IPS-15b (cell line): ENCODE results near the gene CP.

ENCODE experiments used
- H3K27me3 ChIP-seq: one replicate; pipeline ENCODE4 v1.6.1; 2013; ENCODE audit warnings: low read length; ENCODE audit not compliant: control insufficient read depth, insufficient read depth
- H3K36me3 ChIP-seq: one replicate; pipeline ENCODE4 v1.6.1; 2013; ENCODE audit warnings: low read length; ENCODE audit not compliant: control insufficient read depth, insufficient read depth
- H3K4me1 ChIP-seq: one replicate; pipeline ENCODE4 v1.6.1; 2013; ENCODE audit warnings: mild to moderate bottlenecking, low read length; ENCODE audit not compliant: control insufficient read depth, insufficient read depth
- H3K4me3 ChIP-seq: one replicate; pipeline ENCODE4 v1.5.1; 2013; ENCODE audit warnings: low read depth, low read length
- H3K9ac ChIP-seq: one replicate; pipeline ENCODE4 v1.6.1; 2013; ENCODE audit warnings: low read depth, mild to moderate bottlenecking, low read length
- H3K9me3 ChIP-seq: one replicate; pipeline ENCODE4 v1.6.1; 2013; ENCODE audit warnings: mild to moderate bottlenecking, low read length; ENCODE audit not compliant: control insufficient read depth, insufficient read depth

The CP gene

DNA sequence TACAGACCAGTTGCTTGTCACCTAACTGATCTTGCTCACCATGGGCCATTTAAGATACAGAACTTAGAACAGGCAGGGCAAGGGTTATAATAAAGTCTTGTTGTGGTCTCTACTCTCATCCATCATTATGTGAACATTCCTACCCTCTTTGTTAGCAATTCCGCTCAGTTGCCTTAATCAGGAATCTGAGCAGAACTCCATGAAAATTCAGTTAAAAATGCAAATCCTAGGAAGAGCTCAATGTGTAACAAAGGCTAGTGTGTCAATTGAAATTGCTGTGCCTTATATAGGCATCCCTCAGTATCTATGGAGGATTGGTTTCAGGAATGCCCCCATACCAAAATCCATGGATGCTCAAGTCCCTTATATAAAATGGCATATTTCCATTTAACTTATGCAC is 44.5 kb downstream of the CP start:
- Histone ChIP-seq H3K27me3 (no peaks in the 10 kb centered on the region), H3K36me3 (peaks cover 4% of the 10 kb centered on the region), H3K4me3 (no peak overlapping the region)

DNA sequence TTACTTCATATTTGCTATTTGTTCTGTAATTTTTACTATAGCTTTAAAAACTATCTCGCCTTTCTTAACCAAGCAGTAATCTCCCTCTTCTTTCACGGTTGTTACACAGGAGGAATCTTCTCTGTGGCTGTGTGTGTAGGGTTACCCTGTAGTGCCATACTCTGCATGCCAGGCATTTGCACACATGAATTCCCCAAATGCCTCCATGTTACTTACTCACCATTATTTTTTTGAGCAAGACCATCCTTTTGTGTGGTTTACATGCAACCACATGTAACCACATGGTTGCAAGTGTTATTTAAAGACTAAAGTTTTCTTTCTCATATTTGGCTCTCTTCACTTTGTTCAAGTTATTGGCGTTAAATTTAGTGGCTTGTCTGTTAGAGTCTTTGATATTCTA is 46.7 kb downstream of the CP start:
- Histone ChIP-seq H3K36me3 (peaks cover 4% of the 10 kb centered on the region), H3K9ac (no peak overlapping the region), H3K9me3 (no peaks in the 10 kb centered on the region), H3K27me3 (no peaks in the 10 kb centered on the region), H3K4me3 (no peak overlapping the region), H3K4me1 (no peaks in the 10 kb centered on the region)

More for the DNA sequence above, 44.5 kb downstream of the CP start:
- no peaks in the 10 kb centered on the region for H3K4me1 ChIP-seq
- H3K9me3 ChIP-seq, result no peaks in the 10 kb centered on the region
- H3K9ac ChIP-seq, result no peak overlapping the region

DNA sequence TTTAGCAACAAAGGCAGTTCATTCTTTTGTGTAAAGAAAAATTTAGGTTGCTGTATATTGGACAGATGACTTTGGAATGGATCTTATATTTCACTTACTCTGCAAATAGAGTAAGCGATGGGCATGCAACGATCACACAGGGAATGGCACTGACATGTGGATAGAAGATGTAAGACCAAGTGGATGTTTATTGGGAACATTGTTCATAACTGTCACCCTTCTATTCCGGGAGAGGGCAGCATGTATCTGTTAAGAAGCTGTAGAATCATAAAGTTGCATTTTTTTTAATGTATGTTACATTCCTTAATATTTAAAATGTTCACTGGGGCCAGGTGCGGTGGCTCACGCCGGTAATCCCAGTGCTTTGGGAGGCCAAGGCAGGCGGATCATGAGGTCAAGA is 51.0 kb downstream of the CP start:
- H3K36me3 ChIP-seq, result peaks cover 6% of the 10 kb centered on the region
- no peaks in the 10 kb centered on the region for H3K27me3 ChIP-seq
- no peaks in the 10 kb centered on the region for H3K4me1 ChIP-seq
- no peak overlapping the region for H3K9ac ChIP-seq
- H3K9me3 ChIP-seq, result no peaks in the 10 kb centered on the region
- no peak overlapping the region for H3K4me3 ChIP-seq

DNA sequence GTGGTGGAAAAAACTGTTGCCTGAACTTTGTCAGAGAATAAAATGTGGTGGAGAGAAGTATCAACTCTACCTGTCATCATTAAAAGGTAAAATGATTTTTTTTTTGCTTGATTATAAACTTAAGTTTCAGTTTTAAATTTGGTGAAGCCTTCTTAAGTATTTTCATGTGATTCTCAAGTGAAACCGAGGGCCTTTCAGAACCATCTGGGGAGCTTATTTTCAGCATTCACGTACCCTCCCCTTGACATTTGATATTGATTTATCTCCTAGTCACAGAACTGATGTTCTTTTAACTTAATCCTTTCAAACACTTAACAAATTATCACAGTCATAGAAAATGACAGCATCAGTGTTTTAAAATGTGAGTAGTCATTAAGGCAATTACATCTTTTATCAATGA is 53.7 kb downstream of the CP start:
- Histone ChIP-seq H3K36me3 (peaks cover 9% of the 10 kb centered on the region), H3K27me3 (no peaks in the 10 kb centered on the region), H3K9ac (no peak overlapping the region), H3K4me3 (no peak overlapping the region), H3K9me3 (no peaks in the 10 kb centered on the region), H3K4me1 (no peaks in the 10 kb centered on the region)

DNA sequence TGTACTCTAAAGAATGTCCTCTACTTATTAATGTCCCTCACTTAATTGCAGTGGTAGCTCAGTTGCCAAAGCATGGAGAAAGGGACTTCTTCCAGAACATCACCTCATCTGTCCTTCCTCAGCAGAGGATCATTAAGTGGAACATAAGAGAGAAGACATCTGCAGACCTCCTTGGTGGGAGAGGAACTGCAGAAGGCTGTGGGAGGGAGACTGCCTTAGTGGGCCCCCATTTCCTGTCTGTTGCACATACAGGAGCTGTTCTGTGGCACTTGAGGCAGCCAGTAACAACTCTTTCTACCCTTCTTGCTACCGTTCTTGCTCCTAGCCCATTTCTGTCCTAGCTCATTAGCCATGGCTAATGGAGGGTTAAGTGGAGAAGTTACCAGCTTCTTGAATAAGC is 58.6 kb downstream of the CP start:
- Histone ChIP-seq H3K4me1 (no peaks in the 10 kb centered on the region), H3K36me3 (peaks cover 14% of the 10 kb centered on the region), H3K9me3 (no peaks in the 10 kb centered on the region), H3K4me3 (no peak overlapping the region), H3K27me3 (no peaks in the 10 kb centered on the region), H3K9ac (no peak overlapping the region)

DNA sequence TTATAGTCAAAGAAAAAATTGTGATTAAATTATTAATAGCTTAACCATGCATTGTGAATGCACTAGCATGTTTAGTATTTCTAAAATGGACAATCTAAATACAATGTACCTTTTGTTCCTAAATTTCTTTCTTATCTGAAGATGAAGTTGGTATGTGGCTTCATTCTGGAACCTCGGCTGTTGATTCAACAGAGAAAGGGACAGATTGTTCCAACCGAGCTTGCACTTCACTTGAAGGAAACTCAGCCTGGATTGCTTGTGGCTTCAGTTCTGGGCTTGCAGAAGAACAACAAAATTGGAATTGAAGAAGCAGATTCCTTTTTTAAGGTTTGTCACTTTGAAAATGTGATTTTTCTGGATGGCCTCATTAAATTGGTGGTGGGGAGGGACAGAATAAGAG is 59.6 kb downstream of the CP start:
- H3K9ac ChIP-seq, result no peak overlapping the region
- H3K36me3 ChIP-seq, result peaks cover 18% of the 10 kb centered on the region

DNA sequence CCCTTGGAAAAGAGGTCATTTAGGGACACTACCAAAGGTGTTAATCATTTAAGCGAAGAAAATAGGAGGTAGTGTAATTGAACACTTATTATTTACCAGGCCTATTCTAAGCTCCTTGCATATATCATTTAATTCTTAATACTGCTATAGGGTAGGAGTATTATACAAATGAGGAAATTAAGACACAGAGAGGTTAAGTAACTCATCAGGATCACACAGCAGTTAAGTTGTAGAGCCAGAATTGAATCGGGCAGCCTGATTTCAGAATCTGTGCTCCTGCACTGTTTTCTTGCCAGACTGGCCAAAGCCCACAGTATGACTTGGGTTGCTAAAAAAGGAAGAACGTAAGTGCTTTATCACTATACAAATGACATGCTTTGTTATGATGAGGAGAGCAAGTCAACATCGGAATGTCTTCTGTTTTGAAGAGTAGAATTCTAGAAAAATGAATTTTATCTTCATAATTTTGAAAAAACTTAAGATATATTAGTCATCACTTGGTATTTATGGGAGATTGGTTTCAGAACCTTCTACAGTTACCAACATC is 60.8 kb downstream of the CP start:
- Histone ChIP-seq H3K9ac (no peak overlapping the region), H3K9me3 (no peaks in the 10 kb centered on the region), H3K36me3 (peaks cover 18% of the 10 kb centered on the region), H3K4me1 (no peaks in the 10 kb centered on the region), H3K27me3 (no peaks in the 10 kb centered on the region), H3K4me3 (no peak overlapping the region)

More for the DNA sequence above, 59.6 kb downstream of the CP start:
- no peaks in the 10 kb centered on the region for H3K27me3 ChIP-seq
- H3K9me3 ChIP-seq, result no peaks in the 10 kb centered on the region
- H3K4me3 ChIP-seq, result no peak overlapping the region
- H3K4me1 ChIP-seq, result no peaks in the 10 kb centered on the region

DNA sequence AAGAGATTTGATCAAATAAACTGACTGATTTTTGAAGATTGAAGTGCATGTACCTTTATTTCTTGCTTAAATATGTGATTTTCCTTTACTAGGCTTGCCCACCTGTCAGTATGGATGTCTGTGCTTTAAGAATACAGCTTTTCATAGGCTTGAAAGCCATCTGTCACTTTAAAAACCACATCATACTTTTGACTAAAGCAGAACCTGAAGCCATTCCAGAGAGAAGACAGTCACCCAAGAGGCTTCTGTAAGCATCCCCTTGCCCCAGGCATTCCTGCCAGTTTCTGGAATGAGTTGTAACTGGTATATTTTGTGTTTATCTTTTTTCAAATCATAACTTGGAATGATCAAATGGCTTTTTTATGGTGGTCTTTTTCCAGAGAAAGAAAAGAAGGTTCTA is 68.2 kb downstream of the CP start:
- Histone ChIP-seq H3K9ac (no peak overlapping the region), H3K36me3 (peaks cover 5% of the 10 kb centered on the region)

DNA sequence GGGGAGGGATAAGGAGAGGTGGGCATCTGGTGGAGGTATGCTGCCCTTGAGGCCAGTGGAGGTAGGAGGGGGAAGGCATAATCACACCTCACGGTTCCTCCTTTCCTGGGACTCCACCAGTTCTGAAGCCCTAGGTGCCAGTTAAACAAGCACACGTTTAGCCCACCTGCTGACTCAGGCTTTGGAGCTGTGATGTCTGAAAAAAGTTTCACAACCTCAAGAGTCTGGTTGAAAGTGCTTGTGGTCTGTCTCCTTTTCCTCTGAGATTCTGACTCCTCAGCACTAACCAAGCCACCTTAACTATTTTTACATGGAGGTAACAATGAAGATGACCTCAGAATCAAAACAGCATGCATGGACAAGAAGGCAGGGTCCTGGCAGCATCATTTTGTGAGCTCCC is 69.2 kb downstream of the CP start:
- no peaks in the 10 kb centered on the region for H3K27me3 ChIP-seq
- no peak overlapping the region for H3K9ac ChIP-seq
- H3K36me3 ChIP-seq, result peaks cover 3% of the 10 kb centered on the region
- no peaks in the 10 kb centered on the region for H3K4me1 ChIP-seq
- no peak overlapping the region for H3K4me3 ChIP-seq
- H3K9me3 ChIP-seq, result no peaks in the 10 kb centered on the region

More for the DNA sequence above, 68.2 kb downstream of the CP start:
- Histone ChIP-seq H3K9me3 (no peaks in the 10 kb centered on the region), H3K4me1 (no peaks in the 10 kb centered on the region), H3K4me3 (no peak overlapping the region), H3K27me3 (no peaks in the 10 kb centered on the region)

DNA sequence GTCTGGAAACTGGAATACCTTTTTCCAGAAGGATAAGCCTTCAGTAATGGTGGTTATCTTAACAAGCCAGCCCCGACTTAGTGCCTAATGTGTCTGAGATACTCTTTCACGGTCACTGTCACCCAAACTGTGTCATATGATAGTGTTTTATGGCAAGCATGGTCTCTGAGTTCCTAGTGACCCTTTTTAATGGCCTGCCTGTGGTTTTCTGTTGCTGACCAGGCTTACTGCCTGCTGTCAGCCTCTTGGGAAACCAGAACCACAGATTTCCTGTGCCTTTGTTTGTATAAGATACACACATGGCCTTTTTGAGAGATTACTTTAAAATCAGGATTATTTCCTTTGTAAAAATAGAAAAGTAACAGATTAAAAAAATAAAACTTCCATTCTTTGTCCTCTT is 69.8 kb downstream of the CP start:
- no peak overlapping the region for H3K4me3 ChIP-seq
- H3K27me3 ChIP-seq, result no peaks in the 10 kb centered on the region
- no peak overlapping the region for H3K9ac ChIP-seq
- H3K36me3 ChIP-seq, result no peaks in the 10 kb centered on the region
- H3K9me3 ChIP-seq, result no peaks in the 10 kb centered on the region
- no peaks in the 10 kb centered on the region for H3K4me1 ChIP-seq

DNA sequence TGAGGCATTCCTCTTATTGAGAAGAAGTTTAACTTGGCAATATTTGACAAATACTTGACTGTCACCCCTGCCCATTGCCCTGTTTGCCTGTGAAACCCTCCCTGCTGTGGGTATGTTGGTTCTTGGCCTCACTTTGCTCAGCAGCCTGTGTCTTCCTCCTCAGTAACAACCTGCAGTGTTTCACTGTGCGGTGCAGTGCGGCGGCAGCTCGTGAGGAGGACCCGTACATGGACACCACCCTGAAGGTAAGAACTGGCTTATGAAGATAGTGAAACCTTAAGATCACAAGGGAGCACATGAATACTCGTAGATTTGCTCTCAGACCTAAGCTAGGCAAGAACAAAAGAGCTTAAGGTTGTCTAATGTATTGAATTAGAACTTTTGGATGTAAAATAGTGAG is 71.2 kb downstream of the CP start:
- H3K9me3 ChIP-seq, result no peaks in the 10 kb centered on the region
- H3K4me3 ChIP-seq, result no peak overlapping the region
- H3K4me1 ChIP-seq, result no peaks in the 10 kb centered on the region
- H3K9ac ChIP-seq, result no peak overlapping the region
- H3K27me3 ChIP-seq, result no peaks in the 10 kb centered on the region
- H3K36me3 ChIP-seq, result no peaks in the 10 kb centered on the region

DNA sequence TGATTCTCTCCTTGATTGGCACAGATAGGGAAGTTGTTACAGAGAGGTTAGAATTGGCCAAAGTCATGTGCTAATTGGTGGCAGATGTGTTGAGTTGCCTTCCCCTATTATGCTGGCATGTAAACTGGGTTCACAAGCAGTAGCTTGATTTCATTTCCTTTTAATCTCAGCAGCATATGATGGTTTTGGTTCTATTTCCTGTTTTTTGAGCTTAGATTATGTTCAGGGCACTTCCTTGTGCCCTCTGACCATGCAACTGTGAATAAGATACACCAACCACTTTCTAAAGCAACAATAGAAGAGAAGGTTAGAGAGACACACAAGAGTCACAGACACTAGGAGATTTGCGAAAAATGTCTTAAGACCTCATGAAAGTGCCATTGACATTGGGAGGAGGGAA is 75.7 kb downstream of the CP start:
- Histone ChIP-seq H3K4me3 (no peak overlapping the region), H3K4me1 (no peaks in the 10 kb centered on the region), H3K9me3 (no peaks in the 10 kb centered on the region), H3K27me3 (no peaks in the 10 kb centered on the region), H3K9ac (no peak overlapping the region), H3K36me3 (peaks cover 7% of the 10 kb centered on the region)
